GF-D8 (cell line): ENCODE results near the gene C6orf15.
A peak's percentile ranks its signal among the peaks of the same experiment; 100 is the strongest.

Experiments used
- DNase-seq: peaks from one replicate; lab custom pipeline; 2025; lab: John Stamatoyannopoulos, UW

The C6orf15 gene

DNA sequence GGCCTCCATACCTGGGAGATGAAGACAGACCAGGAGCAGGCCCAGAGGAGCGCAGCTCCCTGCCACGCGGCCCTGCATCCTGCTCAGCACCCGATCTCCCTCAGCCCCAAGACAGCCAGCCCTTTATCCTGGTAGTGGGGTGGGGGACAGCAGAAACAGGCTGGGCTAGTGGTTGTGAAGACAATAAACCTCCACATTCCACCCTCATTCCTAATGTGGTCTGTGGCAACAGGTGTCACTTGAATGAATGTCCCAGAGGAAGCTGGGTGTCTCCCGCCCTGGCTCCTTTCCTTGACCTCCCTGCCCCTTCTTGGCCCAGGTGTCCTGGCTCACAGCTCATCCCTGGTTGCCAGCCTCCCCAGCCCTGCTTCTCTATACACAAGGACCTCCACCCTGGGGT, at the start of gene C6orf15:
Gene C6orf15, minus strand, starts transcription at position 98 of the 400 bp plus-strand sequence. Its CDS starts 20 bp downstream, at position 78.
- no peak for DNase-seq

DNA sequence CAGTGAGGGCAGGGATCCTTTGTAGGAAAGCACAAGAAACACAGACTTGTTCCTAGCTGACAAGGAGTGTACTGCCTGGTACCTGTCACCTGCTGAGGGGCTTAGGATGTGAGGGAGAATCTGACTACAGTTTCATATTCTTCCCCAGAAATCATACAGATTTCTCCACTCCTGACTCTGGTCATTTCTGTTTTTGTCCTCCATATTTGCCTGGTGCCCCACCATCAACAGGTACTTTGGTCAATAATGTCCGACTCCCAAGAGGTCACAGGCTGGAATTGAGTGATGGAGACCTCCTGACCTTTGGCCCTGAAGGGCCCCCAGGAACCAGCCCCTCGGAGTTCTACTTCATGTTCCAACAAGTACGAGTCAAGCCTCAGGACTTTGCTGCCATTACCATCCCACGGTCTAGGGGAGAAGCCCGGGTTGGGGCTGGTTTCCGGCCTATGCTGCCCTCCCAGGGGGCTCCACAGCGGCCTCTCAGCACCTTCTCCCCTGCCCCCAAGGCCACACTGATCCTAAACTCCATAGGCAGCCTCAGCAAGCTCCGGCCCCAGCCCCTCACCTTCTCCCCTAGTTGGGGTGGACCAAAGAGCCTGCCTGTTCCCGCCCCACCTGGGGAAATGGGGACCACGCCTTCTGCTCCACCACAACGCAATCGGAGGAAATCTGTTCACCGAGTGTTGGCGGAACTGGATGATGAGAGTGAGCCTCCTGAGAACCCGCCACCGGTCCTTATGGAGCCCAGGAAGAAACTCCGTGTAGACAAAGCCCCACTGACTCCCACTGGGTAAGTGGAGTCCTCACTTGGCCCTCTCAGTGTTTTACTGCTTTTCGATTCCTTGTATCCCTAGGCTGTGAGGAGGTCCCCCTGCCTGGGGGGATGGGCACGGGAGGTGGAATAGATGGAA, 49.1 kb upstream of the C6orf15 start:
- DNase-seq, result no peak

DNA sequence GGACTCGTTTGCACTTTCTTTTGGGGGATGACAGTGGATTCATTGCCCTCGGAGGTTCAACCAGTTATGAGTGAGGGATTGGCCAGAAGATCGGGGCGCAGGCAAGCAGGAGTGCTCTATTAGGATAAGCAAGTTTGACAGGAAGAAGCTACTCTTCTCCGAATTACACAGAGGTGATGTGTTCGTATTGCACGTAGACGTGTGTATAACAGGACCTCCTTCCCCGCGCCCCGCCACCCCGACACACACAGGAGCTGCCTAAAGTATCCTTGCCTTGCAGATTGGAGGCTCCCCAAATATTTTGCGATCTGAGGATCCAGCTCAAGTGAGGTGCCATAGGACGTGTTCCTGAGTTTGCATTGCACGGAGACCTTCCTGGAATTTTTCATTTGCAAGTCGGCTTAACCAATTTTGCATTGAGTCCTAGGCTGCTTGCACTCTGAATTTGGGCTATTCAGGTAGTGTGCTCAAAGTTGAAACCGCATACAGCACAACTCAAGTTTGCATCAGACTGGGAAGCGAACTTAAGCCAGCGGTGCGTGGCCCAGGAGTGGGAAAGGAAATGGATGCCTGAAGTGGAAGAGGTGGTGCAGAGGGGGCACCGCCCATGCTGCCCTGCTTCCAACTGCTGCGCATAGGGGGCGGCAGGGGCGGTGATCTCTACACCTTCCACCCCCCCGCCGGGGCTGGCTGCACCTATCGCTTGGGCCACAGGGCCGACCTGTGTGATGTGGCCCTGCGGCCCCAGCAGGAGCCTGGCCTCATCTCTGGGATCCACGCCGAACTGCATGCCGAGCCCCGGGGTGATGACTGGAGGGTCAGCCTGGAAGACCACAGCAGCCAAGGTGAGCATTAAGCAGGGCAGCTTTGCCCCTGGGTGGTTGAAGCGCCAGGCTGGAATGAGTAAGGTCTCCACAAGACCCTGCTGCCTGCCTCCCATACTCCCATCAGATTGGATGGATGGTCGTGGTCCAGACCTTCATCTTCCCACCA, 46.8 kb upstream of the C6orf15 start:
- DNase-seq, result no peak

DNA sequence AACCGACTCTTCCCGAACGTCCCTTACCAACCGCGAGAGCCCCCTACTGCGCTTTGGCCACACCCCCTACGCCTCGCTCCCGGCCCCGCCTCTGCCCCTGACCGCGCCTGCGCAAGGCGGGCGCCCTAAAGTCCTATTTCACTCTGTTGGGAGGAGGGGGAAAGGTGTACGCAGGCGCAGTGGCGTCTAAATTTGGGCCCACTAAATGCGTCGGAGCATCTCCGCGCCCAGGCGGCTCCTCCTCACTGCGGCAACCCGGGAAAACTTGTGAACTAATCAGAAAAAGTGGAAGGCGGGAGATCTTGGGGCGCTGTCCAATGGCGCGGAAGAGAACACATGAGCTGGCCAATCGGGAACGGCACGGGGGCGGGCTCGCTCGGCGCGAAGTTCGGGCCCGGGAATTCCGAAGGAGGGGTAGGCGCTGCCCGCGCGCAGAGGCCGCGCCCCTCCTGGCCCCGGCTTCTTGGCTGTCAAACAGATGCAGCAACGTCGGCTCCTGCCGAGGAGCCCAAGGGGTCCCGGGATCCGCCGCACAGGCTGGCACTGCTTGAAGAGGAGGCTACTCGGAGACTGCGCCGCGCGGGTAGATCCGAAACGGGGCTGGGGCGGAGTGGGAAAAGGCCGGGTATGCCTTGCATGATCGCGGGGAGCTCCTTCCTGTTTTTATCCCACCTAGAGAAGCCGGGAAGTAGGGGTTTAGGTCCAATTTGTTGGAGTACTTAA, 45.9 kb upstream of the C6orf15 start, which contains the start of gene TCF19:
Gene TCF19, plus strand, starts transcription at position 450 of the 723 bp plus-strand sequence. CDS start 881 bp downstream, outside the sequence.
- peak; percentile 94 for DNase-seq

DNA sequence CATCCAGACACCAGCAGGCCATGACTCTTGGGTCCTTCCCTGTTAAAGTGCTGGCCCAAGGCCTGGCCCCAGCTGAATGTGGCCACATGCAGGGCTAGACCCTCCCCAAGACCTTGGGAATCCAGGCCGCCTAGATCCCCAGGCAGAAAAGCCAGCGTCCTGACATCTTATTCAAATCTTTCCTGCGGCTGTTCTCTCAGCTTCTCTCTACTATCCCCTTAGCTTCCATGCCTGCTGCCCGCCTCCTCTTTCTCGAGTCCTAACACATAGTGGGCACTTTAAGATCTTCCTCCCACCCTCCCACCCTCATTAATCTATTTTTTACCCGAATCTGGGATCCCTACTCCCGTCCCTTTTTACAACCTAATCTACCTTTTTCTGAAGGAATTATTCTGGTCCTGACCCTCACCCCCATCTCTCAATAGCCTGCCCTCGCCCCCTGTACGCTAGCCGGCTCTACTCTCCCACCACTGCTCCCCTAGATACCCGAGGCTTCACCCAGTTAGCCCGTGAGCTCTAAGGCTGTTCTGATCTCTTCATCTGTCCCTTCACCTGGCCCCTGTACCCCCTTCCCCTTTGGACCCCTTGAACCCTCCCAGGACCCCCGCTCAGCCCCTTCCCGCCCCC, 45.3 kb upstream of the C6orf15 start, which contains the start of gene CCHCR1:
Gene CCHCR1, minus strand, starts transcription at position 290 of the 627 bp plus-strand sequence. Its CDS starts 202 bp downstream, at position 88.
- no peak for DNase-seq

DNA sequence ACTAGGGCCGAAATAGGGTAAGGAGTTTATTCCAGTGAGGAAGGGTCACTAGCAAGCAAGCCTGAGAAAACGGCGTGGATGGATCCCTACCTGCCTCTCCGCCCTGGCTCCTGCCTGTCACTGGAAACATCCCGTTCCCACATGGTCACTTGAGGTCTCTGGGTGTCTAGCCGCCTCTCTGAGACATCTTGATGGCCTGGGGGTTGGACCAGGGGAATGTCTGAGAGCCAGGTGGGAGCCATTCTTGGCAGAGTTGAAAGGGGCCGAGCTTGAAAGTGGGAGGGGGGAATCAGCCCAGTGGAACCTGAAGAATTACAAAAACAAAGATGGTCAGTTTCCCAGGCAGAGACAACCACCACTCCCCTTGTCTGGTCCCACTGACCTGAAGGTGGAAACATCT, 44.3 kb upstream of the C6orf15 start:
- DNase-seq, result no peak

DNA sequence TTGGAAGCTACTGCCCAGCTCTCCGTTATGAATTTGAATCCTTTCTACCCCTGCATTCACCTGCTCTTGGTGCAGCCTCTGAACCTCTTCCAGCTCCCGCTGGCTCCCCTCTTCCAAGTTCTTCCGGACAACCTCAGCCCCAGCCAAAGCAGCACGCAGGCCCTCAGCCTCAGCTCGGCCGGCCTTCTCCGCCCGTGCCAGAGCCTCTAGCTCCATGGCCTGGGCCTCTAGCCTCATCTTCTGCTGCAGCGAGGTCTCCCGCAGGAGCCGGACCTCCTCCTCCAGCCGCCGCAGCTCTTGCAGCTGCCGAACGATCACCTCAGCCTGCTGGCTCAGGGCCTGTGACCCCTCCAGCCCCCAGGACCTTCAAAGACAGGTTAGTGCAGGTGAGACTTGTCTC, 42.1 kb upstream of the C6orf15 start:
- DNase-seq, result no peak

DNA sequence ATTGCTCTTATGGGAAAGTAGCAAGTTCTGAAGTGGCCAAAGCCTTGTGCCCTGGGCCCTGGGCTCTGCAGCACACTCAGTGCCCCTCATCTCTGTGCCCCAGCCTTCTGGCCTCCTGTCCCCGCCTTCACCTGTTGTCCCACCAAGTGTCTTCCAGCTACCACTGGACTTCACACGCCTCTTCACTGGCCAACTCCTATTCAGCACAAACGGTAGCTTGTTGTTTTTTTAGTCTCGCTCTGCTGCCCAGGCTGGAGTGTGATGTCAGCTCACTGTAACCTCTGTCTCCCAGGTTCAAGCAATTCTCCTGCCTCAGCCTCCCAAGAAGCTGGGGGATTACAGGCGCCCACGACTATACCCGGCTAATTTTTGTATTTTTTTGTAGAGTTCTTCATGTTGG, 40.4 kb upstream of the C6orf15 start:
- DNase-seq, result no peak

DNA sequence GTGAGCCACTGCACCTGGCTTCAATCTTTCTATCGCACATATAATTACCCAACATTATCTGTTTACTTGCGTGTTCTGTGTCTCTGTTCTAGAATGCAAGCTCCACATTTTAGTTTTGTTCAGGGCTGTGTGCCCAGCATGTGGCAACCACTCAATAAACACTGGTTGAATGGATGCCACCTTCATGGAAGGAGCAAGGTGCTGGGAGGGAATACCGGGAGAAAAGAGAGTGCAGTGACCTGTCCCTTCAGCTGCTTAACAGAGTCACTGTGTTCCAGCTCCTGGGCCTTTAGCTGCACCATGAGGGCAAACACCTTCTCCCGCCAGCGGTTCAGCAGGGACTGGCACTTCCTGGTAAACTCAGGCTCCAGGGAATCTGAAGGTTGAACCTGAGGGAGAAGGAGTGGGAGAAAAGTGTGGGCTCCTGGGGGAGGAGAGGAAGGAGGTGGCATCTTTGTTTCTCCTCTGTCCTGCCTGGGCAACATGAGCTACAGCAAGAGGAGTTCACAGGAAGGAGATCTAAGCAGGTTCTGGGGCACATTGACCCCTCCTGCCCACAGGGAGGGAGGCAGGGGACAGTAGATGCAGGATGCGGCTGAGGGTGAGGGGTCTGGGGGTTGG, 37.6 kb upstream of the C6orf15 start:
- DNase-seq, result no peak

DNA sequence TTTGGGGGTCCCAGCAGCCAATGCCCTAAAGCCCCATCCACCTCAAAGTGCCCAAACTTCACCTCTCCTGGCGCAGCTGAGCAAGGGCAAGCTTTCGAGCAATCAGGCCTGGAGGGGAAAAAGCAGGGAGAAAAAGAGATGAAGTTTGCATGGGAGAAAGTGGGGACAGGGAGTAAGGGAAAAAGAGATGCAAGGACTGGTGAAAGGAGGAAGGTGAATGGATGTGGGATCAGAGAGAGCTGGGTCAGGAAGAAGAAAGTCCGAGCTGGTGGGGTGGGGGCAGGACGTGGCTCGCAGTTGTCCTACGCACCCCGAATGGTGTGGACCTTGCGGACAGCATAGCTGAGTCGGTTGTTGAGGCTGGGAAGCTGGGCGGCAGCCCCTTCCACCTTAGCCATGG, 33.0 kb upstream of the C6orf15 start:
- no peak for DNase-seq

DNA sequence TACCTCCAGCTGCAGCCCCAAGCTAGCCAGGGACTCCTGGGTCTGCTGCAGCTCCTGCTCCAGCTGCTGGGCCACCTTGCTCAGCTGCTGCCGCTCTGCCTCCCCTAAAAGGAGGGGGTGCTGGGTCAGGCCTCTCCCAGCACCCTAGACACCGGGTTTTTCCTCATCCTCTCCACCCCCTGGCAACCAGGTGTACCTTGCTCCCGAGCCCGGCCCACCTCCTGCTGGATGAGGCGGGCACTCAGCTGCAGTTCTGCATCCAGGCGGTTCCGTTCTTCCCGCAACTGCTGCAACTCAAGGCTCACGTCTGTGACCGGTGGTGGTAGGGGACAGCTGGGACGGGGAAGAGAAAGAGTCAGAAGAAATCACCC, 32.6 kb upstream of the C6orf15 start:
- DNase-seq, result no peak

DNA sequence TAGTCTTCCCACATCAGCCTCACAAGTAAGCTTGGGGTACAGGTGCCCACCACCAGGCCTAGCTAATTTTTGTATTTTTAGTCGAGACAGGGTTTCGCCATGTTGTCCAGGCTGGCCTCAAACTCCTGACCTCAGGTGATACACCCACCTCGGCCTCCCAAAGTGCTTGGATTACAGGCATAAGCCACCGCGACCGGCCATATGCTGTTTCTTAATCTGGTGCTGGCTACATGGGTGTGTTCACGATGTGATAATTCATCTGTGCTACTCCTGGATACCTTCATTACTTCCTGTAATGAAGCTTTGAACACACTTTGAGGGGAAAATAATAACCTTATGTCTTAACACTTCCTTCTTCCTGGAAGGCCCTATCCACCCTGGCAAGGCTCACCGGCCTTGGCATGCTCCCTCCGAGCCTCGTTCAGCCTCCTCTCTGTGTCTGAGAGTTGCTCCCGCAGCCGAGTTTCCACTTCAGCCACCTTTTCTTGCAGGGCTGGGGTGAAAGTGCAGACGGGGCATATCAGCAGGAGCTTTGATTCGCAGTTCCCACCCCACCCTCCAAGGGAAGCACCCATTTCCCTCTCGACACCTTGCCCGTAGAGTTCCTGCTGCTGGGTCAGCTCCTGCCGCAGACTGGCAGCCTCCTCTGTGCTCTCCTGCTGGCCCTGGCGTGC, 32.1 kb upstream of the C6orf15 start:
- DNase-seq, result no peak

DNA sequence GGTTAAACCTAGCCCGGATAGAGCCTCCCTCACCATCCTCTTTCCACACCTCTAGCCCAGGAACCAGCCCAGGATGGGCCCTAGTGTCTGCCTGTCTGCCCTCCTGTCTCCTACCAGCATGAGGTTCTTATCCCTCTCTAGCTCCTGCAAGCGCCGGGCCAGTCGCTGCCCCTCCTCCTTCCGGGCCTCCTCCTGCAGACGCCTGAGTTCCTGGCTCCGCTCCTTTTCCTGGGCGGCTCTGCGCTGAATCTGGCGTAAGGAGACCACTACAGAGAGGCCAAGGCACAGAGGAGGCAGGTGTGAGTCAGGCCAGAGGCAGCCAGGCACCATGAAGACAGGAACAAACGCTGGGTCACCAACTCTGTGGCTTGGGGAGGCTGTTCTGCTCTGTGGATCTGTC, 30.8 kb upstream of the C6orf15 start:
- DNase-seq, result no peak

DNA sequence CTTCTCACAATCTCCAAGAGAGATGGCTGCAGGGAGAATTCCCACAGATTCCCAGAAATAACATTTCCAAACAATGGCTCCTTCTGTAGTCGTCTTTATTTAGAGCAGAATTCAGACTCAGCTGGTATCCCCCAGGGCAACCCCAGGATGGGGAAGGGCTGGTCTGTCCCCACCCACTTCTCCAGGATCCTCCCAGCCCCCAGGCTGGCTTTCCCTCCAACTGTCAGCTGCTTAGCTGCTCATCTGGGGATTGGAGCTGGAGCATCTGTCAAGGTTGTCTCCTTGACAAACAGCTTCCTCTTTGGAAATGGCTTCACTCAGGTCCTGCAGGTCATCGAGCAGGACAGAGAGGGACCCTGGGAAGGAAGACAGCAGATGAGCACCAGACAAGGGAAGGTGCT, 30.0 kb upstream of the C6orf15 start:
- DNase-seq, result no peak

DNA sequence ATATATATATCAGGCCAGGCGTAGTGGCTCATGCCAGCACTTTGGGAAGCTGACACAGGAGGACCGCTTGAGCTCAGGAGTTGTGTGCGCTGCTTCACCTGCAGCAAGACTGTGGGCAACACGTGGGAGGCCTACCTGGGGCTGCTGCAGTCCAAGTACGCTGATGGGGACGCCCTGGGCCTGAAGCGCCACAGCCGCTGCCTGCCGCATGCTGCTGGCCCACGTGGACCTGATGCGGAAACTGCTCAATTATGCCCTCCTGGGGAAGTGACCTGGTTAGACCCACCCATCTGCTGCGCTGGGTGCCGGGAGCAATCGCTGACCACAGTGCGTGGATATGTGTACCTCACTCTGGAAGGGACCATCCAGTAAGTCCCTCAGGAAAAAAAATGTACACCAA, 28.3 kb upstream of the C6orf15 start:
- DNase-seq, result no peak

DNA sequence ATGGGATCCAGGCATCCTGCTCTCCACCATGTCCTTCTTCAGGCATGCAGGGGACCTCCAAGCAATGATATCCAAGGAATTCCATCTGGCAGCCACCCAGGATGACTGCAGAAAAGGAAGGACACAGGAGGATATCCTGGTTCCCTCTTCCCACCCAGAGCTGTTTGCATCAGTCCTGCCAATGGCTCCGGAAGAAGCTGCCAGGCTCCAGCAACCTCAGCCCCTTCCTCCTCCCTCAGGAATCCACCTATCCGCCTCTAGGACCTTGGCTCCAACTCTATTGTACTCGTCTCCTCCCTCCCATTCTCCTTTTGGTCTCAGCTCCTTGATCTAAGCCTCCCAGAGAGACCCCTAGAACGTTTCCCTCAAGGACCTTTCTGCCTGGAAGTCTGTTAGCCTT, 27.2 kb upstream of the C6orf15 start:
- DNase-seq, result no peak

DNA sequence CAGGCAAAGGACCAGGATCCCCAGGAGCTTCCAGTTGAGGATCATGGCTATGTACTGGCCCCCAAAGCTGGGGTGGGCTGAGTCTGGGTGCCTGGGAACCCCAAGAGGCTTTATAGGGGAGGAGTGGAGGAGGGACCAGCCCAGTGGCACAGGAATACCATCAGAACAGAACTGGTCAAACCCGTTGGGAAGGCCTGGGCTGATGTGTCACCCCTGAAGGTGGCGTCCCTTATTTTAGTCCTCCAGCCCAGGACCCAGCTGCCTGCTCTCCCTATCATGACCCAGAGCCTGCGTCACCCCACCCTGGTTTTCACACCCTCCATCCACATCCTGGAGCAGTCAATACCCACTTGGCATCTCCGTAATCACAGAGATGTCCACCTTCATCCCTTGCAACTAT, 26.6 kb upstream of the C6orf15 start, which contains the start of gene PSORS1C2:
Gene PSORS1C2, minus strand, starts transcription at position 85 of the 400 bp plus-strand sequence. Its CDS starts 40 bp downstream, at position 45.
- DNase-seq, result no peak

DNA sequence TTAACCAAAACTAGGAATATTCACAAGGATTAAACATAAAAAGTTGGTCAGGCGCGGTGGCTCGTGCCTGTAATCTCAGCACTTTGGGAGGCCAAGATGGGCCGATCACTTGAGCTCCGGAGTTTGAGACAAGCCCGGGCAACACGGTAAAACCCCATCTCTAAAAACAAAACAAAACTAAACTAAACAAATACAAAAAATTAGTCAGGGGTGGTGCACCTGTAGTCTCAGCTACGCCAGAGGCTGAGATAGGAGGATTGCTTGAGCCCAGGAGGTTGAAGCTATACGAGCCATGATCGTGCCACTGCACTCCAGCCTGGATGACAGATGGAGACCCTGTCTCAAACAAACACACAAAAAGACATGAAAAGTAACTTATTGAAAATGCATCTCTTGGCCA, 23.3 kb upstream of the C6orf15 start:
- no peak for DNase-seq

DNA sequence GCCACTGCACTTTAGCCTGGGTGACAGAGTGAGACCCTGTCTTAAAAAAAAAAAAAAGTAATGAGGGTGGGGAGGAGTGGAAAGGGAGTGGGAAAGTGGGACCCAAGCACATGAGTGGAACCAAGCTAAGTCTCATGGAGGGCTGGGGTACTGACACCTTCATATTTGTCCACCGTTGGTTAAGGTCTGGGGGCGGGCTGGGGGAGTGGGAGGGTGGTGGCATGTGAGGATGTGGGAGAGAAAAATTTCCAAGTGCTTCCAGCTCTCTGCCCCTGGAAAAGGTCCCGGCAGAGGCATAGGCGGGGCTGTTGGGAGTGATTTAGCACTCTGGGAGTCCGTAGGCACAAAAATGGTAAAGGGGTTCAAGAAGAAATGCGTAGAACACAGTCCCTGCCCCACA, 20.4 kb upstream of the C6orf15 start:
- DNase-seq, result no peak

DNA sequence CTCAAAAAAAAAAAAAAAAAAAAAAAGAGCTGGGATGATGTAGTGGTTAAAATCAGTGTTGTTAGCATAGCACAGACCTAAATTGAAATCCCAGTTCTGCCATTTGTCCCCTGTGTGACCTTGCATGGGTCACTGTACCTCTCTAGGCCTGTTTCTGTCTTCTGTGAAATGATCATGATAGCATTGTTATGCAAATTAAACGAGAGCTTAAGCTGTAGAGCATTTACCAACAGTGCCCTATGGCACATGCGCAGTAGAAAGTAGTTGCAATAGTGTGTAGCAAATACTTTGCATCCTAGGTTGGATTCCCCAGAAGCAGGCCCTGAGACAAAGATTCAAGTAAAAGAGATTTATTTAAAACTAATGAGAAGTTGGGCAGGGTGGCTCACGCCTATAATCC, 19.2 kb upstream of the C6orf15 start:
- no peak for DNase-seq
